Astrocyte (in vitro differentiated cells and primary cell): ENCODE data around the gene OTUD7B. TPM values are rescaled to one million over a fixed set of nuclear protein-coding genes. Genes with fewer than 3 reads are reported as not detected.

ENCODE experiments used
- DNase-seq: peaks from one replicate; pipeline ENCODE4 v3.0.0-alpha.2; 2010; ENCODE audit warnings: low read depth
- FAIRE-seq: peaks from 2 replicates; lab custom pipeline; 2011; peaks lifted over from hg19 to GRCh38; lab: Jason Lieb, UNC
- H2AFZ ChIP-seq: 2 replicates; pipeline ENCODE4 v1.6.0; 2012; ENCODE audit warnings: low read depth, low read length, inconsistent platforms
- H3K27ac ChIP-seq: 2 replicates; pipeline ENCODE4 v1.5.1; 2011; ENCODE audit warnings: low read depth, low read length, inconsistent platforms
- H3K27me3 ChIP-seq: 2 replicates; pipeline ENCODE4 v1.6.0; 2011; ENCODE audit warnings: low read length, inconsistent platforms; ENCODE audit not compliant: insufficient read depth
- H3K36me3 ChIP-seq: 2 replicates; pipeline ENCODE4 v1.5.1; 2011; ENCODE audit warnings: low read length, inconsistent platforms; ENCODE audit not compliant: insufficient read depth
- H3K4me1 ChIP-seq: 2 replicates; pipeline ENCODE4 v1.5.1; 2011; ENCODE audit warnings: low read length, inconsistent platforms; ENCODE audit not compliant: insufficient read depth
- H3K4me2 ChIP-seq: 2 replicates; pipeline ENCODE4 v1.6.0; 2012; ENCODE audit warnings: low read length, inconsistent platforms
- H3K4me3 ChIP-seq: 2 replicates; pipeline ENCODE4 v1.5.1; 2011; ENCODE audit warnings: low read depth, mild to moderate bottlenecking, low read length, inconsistent platforms; ENCODE audit not compliant: insufficient read depth
- H3K79me2 ChIP-seq: 2 replicates; pipeline ENCODE4 v1.6.0; 2012; ENCODE audit warnings: mild to moderate bottlenecking, low read length, inconsistent platforms; ENCODE audit not compliant: insufficient read depth
- H3K9ac ChIP-seq: 2 replicates; pipeline ENCODE4 v1.6.0; 2012; ENCODE audit warnings: mild to moderate bottlenecking, low read length, inconsistent platforms
- H3K9me3 ChIP-seq: 2 replicates; pipeline ENCODE4 v1.5.1; 2012; ENCODE audit warnings: low read depth, mild to moderate bottlenecking, low read length, inconsistent platforms; ENCODE audit not compliant: insufficient read depth
- H4K20me1 ChIP-seq: 2 replicates; pipeline ENCODE4 v1.6.0; 2012; ENCODE audit warnings: low read length, inconsistent platforms; ENCODE audit not compliant: insufficient read depth
- H3K27ac Mint-ChIP-seq: one replicate; pipeline ENCODE4 v1.8.0; 2021; ENCODE audit warnings: mild to moderate bottlenecking, mixed read lengths; ENCODE audit not compliant: unreplicated experiment
- H3K27me3 Mint-ChIP-seq: one replicate; pipeline ENCODE4 v1.8.0; 2021; ENCODE audit warnings: low read depth, mixed read lengths; ENCODE audit not compliant: unreplicated experiment
- H3K36me3 Mint-ChIP-seq: one replicate; pipeline ENCODE4 v1.8.0; 2021; ENCODE audit warnings: low read depth, mixed read lengths; ENCODE audit not compliant: unreplicated experiment
- H3K4me1 Mint-ChIP-seq: one replicate; pipeline ENCODE4 v1.8.0; 2021; ENCODE audit warnings: low read depth, mixed read lengths; ENCODE audit not compliant: unreplicated experiment
- H3K4me3 Mint-ChIP-seq: one replicate; pipeline ENCODE4 v1.8.0; 2021; ENCODE audit warnings: mild to moderate bottlenecking, moderate library complexity, mixed read lengths; ENCODE audit not compliant: unreplicated experiment
- H3K9me3 Mint-ChIP-seq: one replicate; pipeline ENCODE4 v1.8.0; 2021; ENCODE audit warnings: mild to moderate bottlenecking, mixed read lengths; ENCODE audit not compliant: unreplicated experiment
- CTCF ChIP-seq: IDR thresholded peaks from 2 replicates; pipeline ENCODE4 v1.5.1; 2011; ENCODE audit warnings: low read depth, mild to moderate bottlenecking, inconsistent platforms, low read length, moderate library complexity; ENCODE audit not compliant: insufficient read depth
- EZH2 ChIP-seq: IDR thresholded peaks from 2 replicates; pipeline ENCODE4 v1.6.1; 2012; ENCODE audit warnings: mild to moderate bottlenecking, low read length, inconsistent platforms; ENCODE audit not compliant: insufficient read depth
- total RNA-seq: library from RNA; stranded (reverse); gene quantifications from 2 replicates; pipeline ENCODE4 v1.2.1, GENCODE V29; 2021

OTUD7B gene
- total RNA-seq, 1 donor from 2014 or later = 33.1 TPM

DNA sequence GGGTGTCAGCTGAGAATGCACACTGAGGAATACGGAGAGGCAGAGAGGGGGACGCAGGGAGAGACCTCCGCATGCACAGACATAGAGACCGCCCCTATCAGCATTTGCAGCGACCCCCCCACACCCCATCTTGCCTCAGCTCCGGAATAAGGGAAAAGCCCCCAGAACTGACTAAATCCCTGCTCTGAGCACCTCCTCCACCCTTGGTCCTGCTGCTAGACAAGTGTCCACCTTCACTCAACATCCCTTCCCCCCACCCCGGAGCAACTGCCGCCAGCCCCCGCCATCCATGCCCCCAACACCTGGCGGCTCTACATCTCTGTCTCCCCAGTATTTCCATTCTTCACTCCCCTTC is 93.7 kb downstream of the OTUD7B start:
- no peak for TF ChIP-seq EZH2
- TF ChIP-seq CTCF = no peak

DNA sequence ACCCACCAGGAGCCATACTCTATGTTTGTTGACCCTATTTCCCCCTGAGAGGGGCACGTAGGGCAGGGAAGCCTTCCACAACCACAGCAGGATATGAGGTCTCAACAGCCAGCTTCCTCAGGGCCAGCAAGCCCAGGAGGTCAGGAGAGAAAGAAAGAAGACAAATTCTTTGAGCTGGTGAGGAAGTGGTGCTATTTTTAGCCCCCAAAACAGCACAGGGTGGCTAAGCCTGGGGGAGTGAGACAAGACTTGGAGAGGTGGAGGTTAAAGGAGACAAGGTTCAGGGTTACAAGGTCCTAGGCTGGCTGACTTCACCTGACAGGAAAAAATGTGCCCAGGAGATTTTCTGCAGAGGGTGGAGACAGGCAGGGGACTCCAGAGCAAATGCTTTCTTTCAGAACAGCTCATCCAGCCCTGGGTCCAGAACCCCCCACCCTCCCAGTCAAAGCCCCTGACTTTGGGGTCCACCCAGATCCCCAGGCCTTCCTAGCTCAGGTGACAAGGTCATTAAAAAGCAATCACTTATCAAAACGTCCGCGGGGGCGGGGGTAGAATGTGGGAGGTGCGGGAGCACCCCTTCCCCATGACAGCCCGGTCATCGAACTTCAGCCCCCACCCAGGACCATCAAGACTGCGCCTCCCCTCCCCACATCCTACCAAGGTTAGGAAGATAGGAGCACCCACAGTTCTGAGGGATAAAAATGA is 94.2 kb downstream of the OTUD7B start:
- no peak overlapping the region for H2AFZ ChIP-seq
- TF ChIP-seq EZH2 (no peak), CTCF (no peak)
- no peaks in the 10 kb centered on the region for H3K9me3 ChIP-seq
- peak overlapping the region; percentile 1 for H3K27ac Mint-ChIP-seq
- H3K4me1 Mint-ChIP-seq = peaks cover 5% of the 10 kb centered on the region
- no peaks in the 10 kb centered on the region for H4K20me1 ChIP-seq
- peak overlapping the region; percentile 86 for H3K4me3 Mint-ChIP-seq
- peaks cover 12% of the 10 kb centered on the region for H3K36me3 Mint-ChIP-seq
- H3K9me3 Mint-ChIP-seq = no peaks in the 10 kb centered on the region
- H3K27me3 Mint-ChIP-seq = peaks cover 2% of the 10 kb centered on the region
- H3K4me2 ChIP-seq = peak overlapping the region; percentile 95
- peak overlapping the region; percentile 85 for H3K9ac ChIP-seq
- H3K4me1 ChIP-seq = peaks cover 8% of the 10 kb centered on the region
- peaks cover 4% of the 10 kb centered on the region for H3K79me2 ChIP-seq
- H3K4me3 ChIP-seq = peak overlapping the region; percentile 72
- DNase-seq = no peak
- no peaks in the 10 kb centered on the region for H3K27me3 ChIP-seq
- no peak for FAIRE-seq
- H3K27ac ChIP-seq = no peak overlapping the region
- no peaks in the 10 kb centered on the region for H3K36me3 ChIP-seq

More for the DNA sequence above, 93.7 kb downstream of the OTUD7B start:
- Mint-ChIP-seq H3K36me3 (peaks cover 9% of the 10 kb centered on the region), H3K27me3 (peaks cover 2% of the 10 kb centered on the region), H3K4me3 (peak overlapping the region; percentile 86), H3K27ac (no peak overlapping the region), H3K9me3 (no peaks in the 10 kb centered on the region), H3K4me1 (peaks cover 5% of the 10 kb centered on the region)
- peak overlapping the region; percentile 95 for H3K4me2 ChIP-seq
- no peaks in the 10 kb centered on the region for H3K27me3 ChIP-seq
- H3K36me3 ChIP-seq = peaks cover 4% of the 10 kb centered on the region
- no peak overlapping the region for H3K27ac ChIP-seq
- H3K9ac ChIP-seq = peak overlapping the region; percentile 85
- no peak for DNase-seq
- peaks cover 8% of the 10 kb centered on the region for H3K4me1 ChIP-seq
- no peaks in the 10 kb centered on the region for H4K20me1 ChIP-seq
- H3K9me3 ChIP-seq = no peaks in the 10 kb centered on the region
- no peak overlapping the region for H2AFZ ChIP-seq
- H3K79me2 ChIP-seq = peaks cover 4% of the 10 kb centered on the region
- FAIRE-seq = no peak
- H3K4me3 ChIP-seq = peak overlapping the region; percentile 72
